ENCODE results near the gene TOP3A. TPM values are rescaled to one million over a fixed set of nuclear protein-coding genes. Genes with fewer than 3 reads are reported as not detected.

Gene TOP3A
- total RNA-seq, 1 experiment from 2014 or later, result 31.3 TPM

- no peak for DNase-seq (ENCODE audit: low spot score)
- in situ Hi-C loops (cut with HindIII; ENCODE audit: low sequenced_read_pairs), result no loop called here
Observed at GRCh38 chr17:18245038-18245776, 69.6 kb downstream of the TOP3A start.

DNA sequence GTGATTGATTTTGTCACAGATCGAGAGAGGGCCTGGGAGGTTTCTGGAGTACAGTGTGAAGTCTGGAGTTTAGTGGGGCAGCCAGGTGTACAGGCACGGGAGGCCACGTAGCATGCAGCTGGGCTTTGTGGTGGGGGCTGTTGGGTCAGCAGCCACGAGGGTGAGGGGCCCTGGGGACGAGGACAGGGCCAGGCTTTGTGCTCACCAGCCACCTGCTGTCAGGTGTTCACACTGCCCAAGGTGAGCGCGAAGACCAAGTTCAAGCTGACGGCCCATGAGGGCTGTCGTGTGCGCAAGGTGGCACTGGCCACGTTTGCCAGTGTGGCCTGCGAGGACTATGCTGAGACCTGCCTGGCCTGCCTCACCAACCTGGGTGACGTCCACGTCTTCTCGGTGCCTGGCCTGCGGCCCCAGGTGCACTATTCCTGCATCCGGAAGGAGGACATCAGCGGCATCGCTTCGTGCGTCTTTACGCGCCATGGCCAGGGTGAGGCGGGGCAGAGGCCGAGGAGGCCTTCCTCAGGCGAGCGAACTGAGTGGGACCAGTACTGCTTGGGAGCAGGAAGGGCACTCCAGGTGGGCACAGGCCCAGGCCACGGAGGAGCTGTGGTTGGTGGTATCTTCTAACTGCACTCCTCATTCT, 73.4 kb downstream of the TOP3A start:
- DNase-seq (ENCODE audit: low spot score), result no peak
- in situ Hi-C loops (cut with HindIII; ENCODE audit: low sequenced_read_pairs), result no loop called here

DNA sequence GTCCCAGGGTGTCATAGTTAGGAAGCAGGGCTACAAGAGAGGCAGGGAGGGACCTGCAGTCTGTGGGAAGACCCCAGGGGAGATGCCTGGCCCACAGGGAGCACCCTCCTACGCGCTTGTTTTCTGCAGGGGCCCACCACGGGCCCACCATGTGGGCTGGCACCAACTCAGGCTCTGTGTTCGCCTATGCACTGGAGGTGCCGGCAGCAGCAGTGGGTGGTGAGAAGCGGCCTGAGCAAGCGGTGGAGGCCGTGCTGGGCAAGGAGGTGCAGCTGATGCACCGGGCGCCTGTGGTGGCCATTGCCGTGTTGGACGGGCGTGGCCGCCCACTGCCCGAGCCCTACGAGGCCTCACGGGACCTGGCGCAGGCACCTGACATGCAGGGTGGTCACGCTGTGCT, 74.3 kb downstream of the TOP3A start:
- in situ Hi-C loops (cut with HindIII; ENCODE audit: low sequenced_read_pairs), result no loop called here
- no peak for DNase-seq (ENCODE audit: low spot score)

DNA sequence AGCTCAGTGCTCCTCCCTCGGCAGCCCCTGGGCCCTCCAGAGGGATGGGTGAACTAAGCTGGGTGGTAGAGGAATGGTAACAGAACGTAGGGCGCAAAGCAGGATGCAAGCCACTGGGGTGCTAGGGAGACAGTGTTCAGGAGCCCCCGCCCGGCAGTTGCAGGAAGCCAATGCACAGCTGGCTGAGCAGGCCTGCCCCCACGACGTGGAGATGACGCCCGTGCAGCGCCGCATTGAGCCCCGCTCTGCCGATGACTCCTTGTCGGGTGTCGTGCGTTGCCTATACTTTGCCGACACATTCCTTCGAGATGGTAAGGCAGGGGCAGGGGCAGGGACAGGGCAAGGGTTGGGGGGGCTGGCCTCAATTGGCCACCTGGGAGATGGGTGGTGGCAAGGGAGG, 76.5 kb downstream of the TOP3A start:
- DNase-seq (ENCODE audit: low spot score), result no peak
- in situ Hi-C loops (cut with HindIII; ENCODE audit: low sequenced_read_pairs), result no loop called here

DNA sequence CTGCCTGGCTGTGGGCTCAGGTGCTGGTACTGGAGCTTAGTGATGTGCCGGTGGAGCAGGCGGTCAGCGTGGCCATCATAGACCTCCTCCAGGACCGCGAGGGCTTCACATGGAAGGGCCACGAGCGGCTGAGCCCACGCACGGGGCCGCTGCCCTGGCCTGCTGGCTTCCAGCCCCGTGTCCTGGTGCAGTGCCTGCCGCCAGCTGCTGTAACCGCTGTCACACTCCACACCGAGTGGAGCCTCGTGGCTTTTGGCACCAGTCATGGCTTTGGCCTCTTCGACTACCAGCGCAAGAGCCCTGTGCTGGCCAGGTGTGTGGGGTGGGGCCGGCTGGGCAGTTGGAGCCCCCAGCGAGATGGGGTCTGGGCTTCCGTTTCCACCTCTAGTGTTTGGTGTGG, 77.3 kb downstream of the TOP3A start:
- in situ Hi-C loops (cut with HindIII; ENCODE audit: low sequenced_read_pairs), result no loop called here

DNA sequence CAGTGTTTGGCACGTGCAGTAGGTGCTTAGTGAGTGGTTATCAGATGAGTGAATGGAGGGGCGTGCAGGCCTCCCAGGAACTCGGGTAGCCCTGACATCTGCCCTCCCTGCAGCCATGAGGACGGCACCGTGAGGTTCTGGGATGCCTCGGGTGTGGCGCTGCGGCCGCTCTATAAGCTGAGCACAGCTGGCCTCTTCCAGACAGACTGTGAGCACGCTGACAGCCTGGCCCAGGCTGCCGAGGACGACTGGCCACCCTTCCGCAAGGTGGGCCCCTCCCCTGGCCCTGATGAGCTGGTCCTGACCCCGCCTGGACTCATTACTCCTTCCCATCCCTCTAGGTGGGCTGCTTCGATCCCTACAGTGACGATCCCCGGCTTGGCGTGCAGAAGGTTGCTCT, 78.3 kb downstream of the TOP3A start:
- in situ Hi-C loops (cut with HindIII; ENCODE audit: low sequenced_read_pairs), result no loop called here
- DNase-seq (ENCODE audit: low spot score), result no peak

More for the DNA sequence above, 77.3 kb downstream of the TOP3A start:
- DNase-seq (ENCODE audit: low spot score), result no peak

DNA sequence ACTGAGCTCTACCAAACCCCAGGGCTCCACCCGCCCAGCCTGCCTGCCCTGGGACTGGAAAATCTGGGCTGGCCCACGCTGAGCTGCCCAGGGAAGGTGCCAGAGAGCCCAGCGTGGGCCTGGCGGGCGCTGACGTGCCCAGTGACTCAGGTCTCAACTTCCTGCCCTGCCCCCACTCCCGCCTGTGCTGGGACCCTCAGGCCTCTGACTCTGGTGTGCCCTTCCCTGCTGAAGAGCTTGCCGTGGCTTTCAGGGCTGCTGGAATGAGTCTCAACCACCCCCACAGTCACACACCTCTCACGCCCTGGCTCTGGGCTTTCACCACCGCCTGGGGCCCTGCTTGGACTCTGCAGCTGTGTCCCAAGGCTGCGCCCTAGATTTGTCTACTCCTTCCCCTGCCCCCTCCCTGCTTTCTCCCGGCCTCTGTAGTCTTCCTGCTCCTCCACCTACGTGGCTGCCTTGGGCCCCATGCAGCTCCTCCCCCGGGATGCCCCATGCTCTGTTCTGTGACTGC, 79.0 kb downstream of the TOP3A start:
- in situ Hi-C loops (cut with HindIII; ENCODE audit: low sequenced_read_pairs), result no loop called here
- DNase-seq (ENCODE audit: low spot score), result no peak

GRCh38 chr17:18234853-18235380, 79.9 kb downstream of the TOP3A start:
- DNase-seq (ENCODE audit: low spot score), result no peak
- in situ Hi-C loops (cut with HindIII; ENCODE audit: low sequenced_read_pairs), result no loop called here

DNA sequence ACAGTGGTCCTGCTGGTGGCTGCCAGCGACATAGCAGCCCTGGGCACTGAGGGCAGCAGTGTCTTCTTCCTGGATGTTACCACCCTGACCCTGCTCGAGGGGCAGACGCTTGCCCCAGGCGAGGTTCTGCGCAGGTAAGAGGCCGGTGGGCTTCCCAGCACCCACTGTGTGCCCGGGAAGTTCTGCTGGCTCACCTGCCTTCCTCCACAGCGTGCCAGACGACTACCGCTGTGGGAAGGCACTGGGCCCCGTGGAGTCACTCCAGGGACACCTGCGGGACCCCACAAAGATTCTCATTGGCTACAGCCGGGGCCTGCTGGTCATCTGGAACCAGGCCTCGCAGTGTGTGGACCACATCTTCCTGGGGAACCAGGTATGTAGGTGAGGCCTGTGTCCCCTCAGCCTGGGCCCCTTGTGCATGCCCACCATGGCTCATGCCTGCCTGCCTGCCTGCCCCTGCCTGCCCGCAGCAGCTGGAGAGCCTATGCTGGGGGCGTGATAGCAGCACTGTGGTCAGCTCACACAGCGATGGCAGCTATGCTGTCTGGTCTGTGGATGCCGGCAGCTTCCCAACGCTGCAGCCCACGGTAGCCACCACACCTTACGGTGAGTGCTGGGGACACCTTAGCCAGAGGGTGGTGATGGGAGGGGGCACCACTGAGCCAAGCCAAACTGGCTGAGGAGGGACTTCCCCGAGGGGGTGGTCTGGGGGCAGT, 80.8 kb downstream of the TOP3A start:
- no peak for DNase-seq (ENCODE audit: low spot score)
- in situ Hi-C loops (cut with HindIII; ENCODE audit: low sequenced_read_pairs), result no loop called here

- no peak for DNase-seq (ENCODE audit: low spot score)
- in situ Hi-C loops (cut with HindIII; ENCODE audit: low sequenced_read_pairs), result no loop called here
Observed at GRCh38 chr17:18231164-18231563, 83.6 kb downstream of the TOP3A start.

DNA sequence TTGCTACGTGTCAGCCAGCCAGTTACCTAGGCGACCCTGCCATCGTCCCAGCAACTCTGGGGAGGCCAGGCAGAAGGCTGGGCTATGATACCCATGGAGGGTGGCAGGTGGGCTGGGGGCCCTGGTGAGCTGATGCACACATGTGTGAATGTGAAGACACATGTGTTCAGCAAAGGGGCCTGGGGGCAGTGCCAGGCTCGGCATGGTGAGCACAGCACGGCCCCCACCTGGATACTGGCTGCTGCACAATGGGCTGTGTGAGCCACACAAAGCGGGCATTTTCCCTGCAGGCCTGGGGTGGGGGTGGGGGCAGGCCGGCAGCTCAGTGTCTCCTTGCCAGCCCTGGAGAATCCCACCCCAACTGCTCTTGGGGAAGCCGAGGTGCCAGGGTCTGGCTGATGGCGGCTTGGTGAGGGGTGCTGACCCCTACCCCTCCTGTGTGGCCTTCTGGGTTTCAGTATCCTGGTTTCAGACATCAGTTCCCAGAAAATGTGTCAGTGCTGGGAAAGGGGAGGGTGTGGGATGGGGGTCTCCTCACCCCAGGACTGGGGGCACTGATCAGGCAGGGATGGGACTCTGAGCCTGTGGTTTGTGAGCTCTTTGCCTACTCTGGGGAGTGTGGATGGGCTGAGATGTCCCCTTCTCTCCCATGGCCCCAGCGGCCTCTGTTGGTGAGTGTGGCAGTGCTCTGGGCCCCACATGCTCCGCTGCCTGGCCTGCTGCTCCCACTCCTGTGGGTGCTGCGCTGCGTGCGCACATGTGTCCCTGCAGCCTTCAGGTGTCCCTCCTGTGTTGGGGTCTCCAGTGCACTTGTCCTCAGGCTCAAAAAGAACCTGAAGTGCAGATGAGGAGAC, 84.3 kb downstream of the TOP3A start:
- DNase-seq (ENCODE audit: low spot score), result no peak
- in situ Hi-C loops (cut with HindIII; ENCODE audit: low sequenced_read_pairs), result no loop called here

GRCh38 chr17:18229771-18230170, 85.0 kb downstream of the TOP3A start:
- no peak for DNase-seq (ENCODE audit: low spot score)
- in situ Hi-C loops (cut with HindIII; ENCODE audit: low sequenced_read_pairs), result no loop called here

GRCh38 chr17:18229254-18229653, 85.5 kb downstream of the TOP3A start:
- in situ Hi-C loops (cut with HindIII; ENCODE audit: low sequenced_read_pairs), result no loop called here
- no peak for DNase-seq (ENCODE audit: low spot score)

DNA sequence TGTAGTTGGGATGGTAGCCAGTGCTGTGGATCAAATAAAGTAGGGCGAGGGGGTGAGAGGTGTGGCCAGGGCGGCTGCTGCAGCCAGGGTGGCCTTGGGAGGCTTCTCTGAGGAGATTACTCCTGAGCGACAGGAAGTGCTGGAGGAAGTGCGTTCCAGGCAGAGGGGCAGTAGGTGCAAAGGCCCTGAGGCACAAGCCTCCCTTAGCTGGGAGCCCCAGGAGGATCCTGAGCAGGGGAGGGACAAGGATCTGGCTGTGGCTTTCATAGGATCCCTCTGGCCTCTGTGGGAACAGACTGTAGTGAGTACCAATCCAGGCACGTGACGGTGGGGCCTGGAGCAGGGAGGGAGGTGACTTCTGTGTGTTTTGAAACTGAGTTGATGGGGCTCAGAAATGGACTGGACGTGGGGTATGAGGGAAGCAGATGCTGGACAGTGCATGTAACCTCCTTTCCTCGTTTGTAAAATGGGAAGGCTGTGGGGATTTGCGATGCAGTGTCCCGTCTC, 86.6 kb downstream of the TOP3A start:
- in situ Hi-C loops (cut with HindIII; ENCODE audit: low sequenced_read_pairs), result no loop called here
- DNase-seq (ENCODE audit: low spot score), result no peak

GRCh38 chr17:18227635-18228034, 87.2 kb downstream of the TOP3A start:
- in situ Hi-C loops (cut with HindIII; ENCODE audit: low sequenced_read_pairs), result no loop called here
- no peak for DNase-seq (ENCODE audit: low spot score)

DNA sequence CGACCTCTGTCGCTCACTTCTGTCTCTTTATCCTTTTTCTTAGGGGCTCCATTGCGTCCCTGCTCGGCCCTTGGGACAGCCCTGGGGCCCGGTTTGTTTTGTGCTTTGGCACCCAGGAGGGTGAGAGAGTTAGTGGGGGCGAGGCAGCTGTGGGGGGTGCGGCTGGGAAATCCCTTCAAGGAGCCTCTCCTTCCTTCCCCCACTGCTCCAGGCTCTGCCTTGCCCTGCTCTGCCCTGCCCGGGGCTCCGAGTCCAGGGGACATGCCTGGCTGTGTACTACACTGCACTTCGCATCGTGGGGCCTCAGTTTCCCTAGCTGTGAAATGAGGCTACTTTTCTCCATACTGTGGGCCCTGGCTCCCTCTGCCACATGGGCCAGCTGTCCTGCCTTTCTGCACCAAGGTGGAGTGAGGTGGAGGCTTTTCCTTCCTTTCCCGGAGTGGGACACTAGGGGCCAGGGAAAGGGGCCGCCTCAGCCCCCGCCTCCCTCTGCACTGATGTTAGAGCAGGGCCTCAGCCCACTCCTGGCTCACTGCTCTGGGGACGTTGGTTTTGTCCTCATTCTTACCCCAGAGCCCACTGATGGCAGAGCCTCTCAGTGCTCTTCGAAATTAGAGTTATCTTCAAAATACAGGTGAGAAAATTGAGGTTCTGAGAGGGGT, 88.4 kb downstream of the TOP3A start:
- in situ Hi-C loops (cut with HindIII; ENCODE audit: low sequenced_read_pairs), result no loop called here

GRCh38 chr17:18225642-18226283, 89.0 kb downstream of the TOP3A start:
- in situ Hi-C loops (cut with HindIII; ENCODE audit: low sequenced_read_pairs), result no loop called here
- no peak for DNase-seq (ENCODE audit: low spot score)

More for the DNA sequence above, 88.4 kb downstream of the TOP3A start:
- no peak for DNase-seq (ENCODE audit: low spot score)

GRCh38 chr17:18225121-18225641, 89.6 kb downstream of the TOP3A start, which contains the start of gene LLGL1:
TSS of gene LLGL1 (plus strand) at chr17:18225635. CDS start at chr17:18225683, 48 bp downstream.
- in situ Hi-C loops (cut with HindIII; ENCODE audit: low sequenced_read_pairs), result no loop called here
- DNase-seq (ENCODE audit: low spot score), result peak; percentile 94
